Activated naive CD4-positive, alpha-beta T cell treated with anti-CD3 and anti-CD28 coated beads, Interleukin-2, amount 50 U/mL, for 72 hours (primary cell): ENCODE results near the gene FAM169A. TPM values are rescaled to one million over a fixed set of nuclear protein-coding genes. Genes with fewer than 3 reads are reported as not detected.
"Not testable (repeated sequence)": the region's sequence is repeated elsewhere in the genome, so short reads cannot be mapped to it uniquely, and the experiment has no call there.

ENCODE experiments used
- ATAC-seq, 2 donors: fragments of 150-1000 bp; cut with Tn5 transposase; 2 replicates each; pipeline ENCODE4 v1.10.0; 2021; ENCODE audit warnings: mild to moderate bottlenecking in 2 of 2, moderate library complexity in 2 of 2
- DNase-seq, 2 donors: peaks; one replicate each; pipeline ENCODE4 v3.0.0; 2021 to 2022; ENCODE audit warnings: low spot score in 2 of 2
- H3K27ac Mint-ChIP-seq, 2 donors: one replicate each; pipeline ENCODE4 v1.8.0; 2022; ENCODE audit warnings: mild to moderate bottlenecking in 2 of 2, mixed read lengths in 2 of 2
- H3K36me3 Mint-ChIP-seq, 2 donors: one replicate each; pipeline ENCODE4 v1.8.0; 2022; ENCODE audit warnings: mixed read lengths in 2 of 2
- H3K9me3 Mint-ChIP-seq, 2 donors: one replicate each; pipeline ENCODE4 v1.8.0; 2022; ENCODE audit warnings: mixed read lengths in 2 of 2
- total RNA-seq, 2 donors: library from RNA; stranded (reverse); gene quantifications; one replicate each; pipeline ENCODE4 v1.2.3, GENCODE V29; 2022

FAM169A gene
- total RNA-seq, 2 donors from 2014 or later, result 6.1 to 7.8 TPM

GRCh38 chr5:74767579-74767913, 98.6 kb downstream of the FAM169A start:
- Mint-ChIP-seq H3K27ac (peak overlapping the region; percentile 94 to 99), H3K36me3 (peaks cover 28 to 31% of the 10 kb centered on the region in 2 donors), H3K9me3 (no peaks in the 10 kb centered on the region)
- DNase-seq (peak in 1 of 2 donors; percentile 15), ATAC-seq (peak in 1 of 2 donors; percentile 7)

DNA sequence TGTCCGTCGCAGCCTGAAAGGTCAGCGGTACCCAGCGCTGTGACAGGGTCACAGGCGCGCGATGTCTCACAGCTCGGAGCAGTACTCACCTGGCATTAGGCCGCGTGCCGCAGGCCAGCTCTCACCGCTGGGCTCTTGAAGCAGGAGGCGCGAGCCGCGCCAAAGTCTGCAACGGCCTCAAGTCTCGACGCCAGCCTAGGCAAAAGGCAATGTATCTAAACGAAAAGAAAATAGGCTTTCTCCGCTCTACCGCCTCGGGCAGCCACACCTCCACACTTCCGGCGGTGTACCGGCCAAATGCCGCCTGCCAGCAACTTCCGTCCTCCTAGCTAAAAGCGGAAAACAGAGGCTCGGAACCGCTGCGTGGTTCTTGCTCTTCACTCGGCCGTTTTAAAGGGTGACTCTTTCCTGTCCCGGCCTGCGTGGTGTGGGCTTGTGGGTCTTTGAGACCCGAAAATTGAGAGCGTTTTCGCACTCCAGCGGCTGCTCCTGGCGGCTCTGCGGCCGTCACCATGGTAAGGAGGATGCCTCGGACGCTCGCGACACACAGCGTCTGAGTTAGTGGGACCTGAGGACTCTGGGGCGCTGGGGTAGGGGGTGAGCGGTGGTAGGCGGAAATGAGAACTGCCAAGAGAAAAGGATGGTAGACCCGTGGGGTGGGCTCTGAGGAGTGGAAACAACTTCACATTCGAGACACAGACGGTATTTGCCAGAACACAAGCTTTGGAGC, 99.2 kb downstream of the FAM169A start, which contains the start of the genes GFM2 and NSA2:
Gene GFM2 (minus strand): TSS at position 269 of the 730 bp plus-strand sequence. CDS start 3,375 bp downstream, outside the sequence.
Gene NSA2 (plus strand): TSS at position 401 of the 730 bp plus-strand sequence. CDS start 112 bp downstream, at position 513.
- peak within 1 kb of the TSS; percentile 94 to 99 for H3K27ac Mint-ChIP-seq
- H3K36me3 Mint-ChIP-seq, result peaks cover 28 to 31% of the 10 kb centered on the region in 2 donors
- ATAC-seq, result peak; percentile 88 to 90
- no peaks in the 10 kb centered on the region for H3K9me3 Mint-ChIP-seq
- DNase-seq, result peak; percentile 89 to 90

DNA sequence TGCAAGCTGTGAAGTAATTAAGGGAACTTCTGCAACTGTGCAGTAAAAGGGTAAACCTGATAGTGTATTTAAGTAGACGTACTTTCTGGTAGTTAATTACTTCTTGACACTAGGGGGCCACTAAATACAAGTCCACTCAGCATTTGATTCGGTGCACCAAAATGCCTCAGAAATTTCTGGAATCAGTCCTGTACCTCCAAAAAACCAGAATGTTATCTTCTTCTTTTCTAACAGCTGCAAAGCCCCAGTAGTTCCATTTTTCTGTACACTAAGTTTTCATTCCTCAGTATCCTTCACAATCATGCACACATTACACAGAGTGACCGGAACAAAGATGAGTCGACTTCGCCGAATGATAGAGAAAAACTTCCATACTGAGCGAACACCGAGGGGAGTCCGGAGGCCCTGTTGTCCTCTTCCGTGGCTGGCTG, 99.8 kb downstream of the FAM169A start:
- H3K27ac Mint-ChIP-seq, result peak overlapping the region; percentile 94 to 99
- H3K9me3 Mint-ChIP-seq, result no peaks in the 10 kb centered on the region
- DNase-seq (peak in 1 of 2 donors; percentile 8), ATAC-seq (peak; percentile 22 to 48)
- peaks cover 28 to 31% of the 10 kb centered on the region in 2 donors for H3K36me3 Mint-ChIP-seq

DNA sequence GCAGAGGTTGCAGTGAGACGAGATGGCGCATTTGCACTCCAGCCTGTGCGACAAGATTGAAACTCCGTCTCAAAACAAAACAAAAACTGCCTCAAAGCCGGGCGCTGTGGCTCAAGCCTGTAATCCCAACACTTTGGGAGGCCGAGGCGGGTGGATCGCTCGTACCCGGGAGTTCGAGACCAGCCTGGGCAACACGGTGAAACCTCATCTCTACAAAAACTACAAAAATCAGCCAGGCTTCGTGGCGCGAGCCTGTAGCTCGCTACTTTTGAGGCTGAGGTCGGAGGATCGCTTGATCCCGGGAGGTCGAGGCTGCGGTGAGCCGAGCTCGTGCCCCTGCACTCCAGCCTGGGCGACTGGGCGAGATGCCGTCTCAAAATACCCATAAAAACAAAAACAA, 100.3 kb downstream of the FAM169A start:
- no peak for DNase-seq
- Mint-ChIP-seq H3K27ac (peak overlapping the region; percentile 39 to 94), H3K9me3 (no peaks in the 10 kb centered on the region), H3K36me3 (peaks cover 28 to 31% of the 10 kb centered on the region in 2 donors)
- ATAC-seq, result no peak

DNA sequence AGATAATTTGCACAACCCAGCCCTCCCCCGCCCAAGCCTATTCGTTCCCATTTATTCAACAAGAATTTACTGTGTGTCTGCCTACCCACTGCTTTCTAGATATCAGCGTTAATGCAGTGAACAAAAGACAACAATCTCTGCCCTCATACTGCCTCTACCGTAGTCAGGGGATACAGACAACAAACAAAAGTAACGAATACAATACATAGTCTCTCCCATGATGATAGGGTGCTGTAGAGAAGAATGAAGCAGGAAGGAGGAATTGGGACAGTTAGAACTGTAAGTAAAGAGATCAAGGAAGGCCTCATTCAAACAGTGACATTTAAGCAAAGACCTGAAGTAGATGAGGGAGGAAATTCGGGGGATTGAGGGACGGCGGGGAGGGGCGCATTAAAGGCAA, 101.0 kb downstream of the FAM169A start:
- no peak for ATAC-seq
- H3K9me3 Mint-ChIP-seq, result no peaks in the 10 kb centered on the region
- peak overlapping the region; percentile 39 to 94 for H3K27ac Mint-ChIP-seq
- DNase-seq, result no peak
- H3K36me3 Mint-ChIP-seq, result peaks cover 26 to 28% of the 10 kb centered on the region in 2 donors

- H3K36me3 Mint-ChIP-seq, result peaks cover 26 to 28% of the 10 kb centered on the region in 2 donors
- DNase-seq (no peak), ATAC-seq (no peak)
- no peak overlapping the region for H3K27ac Mint-ChIP-seq
- H3K9me3 Mint-ChIP-seq, result no peaks in the 10 kb centered on the region
These were observed 102.7 kb downstream of the FAM169A start for GRCh38 chr5:74763504-74763903.

DNA sequence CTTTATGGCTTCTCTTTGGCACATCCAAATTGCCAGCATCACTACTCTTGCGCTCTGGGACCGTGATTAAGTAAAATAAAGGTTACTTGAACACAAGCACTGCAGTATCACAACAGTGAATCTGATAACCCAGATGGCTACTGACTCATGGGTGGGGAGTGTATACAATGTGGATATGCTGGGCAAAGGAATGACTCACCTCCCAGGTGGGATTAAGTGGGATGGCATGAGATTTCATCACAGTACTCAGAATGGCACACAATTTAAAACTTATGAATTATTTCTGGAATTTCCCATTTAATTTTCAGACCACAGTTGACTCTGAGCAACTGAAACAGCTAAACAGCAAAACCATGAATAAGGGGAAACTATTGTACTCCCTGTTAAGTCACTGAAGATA, 103.6 kb downstream of the FAM169A start:
- peak in 1 of 2 donors; percentile 61 for ATAC-seq
- peak overlapping the region; percentile 26 to 75 for H3K27ac Mint-ChIP-seq
- no peaks in the 10 kb centered on the region for H3K9me3 Mint-ChIP-seq
- DNase-seq, result no peak
- peaks cover 20 to 22% of the 10 kb centered on the region in 2 donors for H3K36me3 Mint-ChIP-seq

- Mint-ChIP-seq H3K27ac (no peak overlapping the region), H3K9me3 (peaks cover 0 to 5% of the 10 kb centered on the region in 2 donors), H3K36me3 (peaks cover 13 to 14% of the 10 kb centered on the region in 2 donors)
- no peak for DNase-seq
- ATAC-seq, result peak in 1 of 2 donors; percentile 50
These were observed 104.9 kb downstream of the FAM169A start for GRCh38 chr5:74761241-74761640.

GRCh38 chr5:74748742-74749141, 117.4 kb downstream of the FAM169A start:
- peaks cover 13 to 21% of the 10 kb centered on the region in 2 donors for H3K36me3 Mint-ChIP-seq
- DNase-seq, H3K27ac Mint-ChIP-seq, ATAC-seq, H3K9me3 Mint-ChIP-seq: not testable (repeated sequence)

- DNase-seq, result no peak
- Mint-ChIP-seq H3K27ac (no peak overlapping the region), H3K36me3 (peaks cover 0 to 10% of the 10 kb centered on the region in 2 donors), H3K9me3 (no peaks in the 10 kb centered on the region)
- ATAC-seq, result no peak
These were observed 127.8 kb downstream of the FAM169A start for GRCh38 chr5:74738406-74738805.

DNA sequence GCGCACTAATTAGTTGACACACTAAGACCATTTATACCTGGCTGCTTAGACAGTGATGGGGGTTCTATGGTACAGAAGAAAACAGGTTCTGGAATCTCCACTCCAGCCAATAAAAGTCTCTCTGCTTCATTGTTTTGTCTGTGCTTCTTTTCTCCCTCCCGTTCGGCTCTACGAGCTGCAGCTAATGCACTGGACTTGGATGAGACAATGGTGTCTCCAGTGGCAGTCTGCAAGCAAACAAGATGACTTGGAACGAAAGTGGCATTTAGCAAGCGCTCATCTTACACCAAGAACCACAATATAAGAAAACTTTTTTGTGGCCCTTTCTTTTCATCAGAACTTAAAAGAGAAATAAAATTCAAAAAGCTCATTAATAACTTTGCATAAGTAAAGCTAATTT, 129.4 kb downstream of the FAM169A start:
- Mint-ChIP-seq H3K27ac (no peak overlapping the region), H3K36me3 (peaks cover 0 to 10% of the 10 kb centered on the region in 2 donors), H3K9me3 (no peaks in the 10 kb centered on the region)
- DNase-seq (no peak), ATAC-seq (no peak)

Other genes starting within 250 kb of the FAM169A start
- under 1 TPM; 0.75 to 0.99 TPM for gene ENC1, start 225.7 kb downstream of the FAM169A start, total RNA-seq
- 10 to 100 TPM; 47.1 to 71.3 TPM for gene HEXB, start 181.2 kb downstream of the FAM169A start, total RNA-seq
- gene GFM2, start 99.3 kb downstream of the FAM169A start, total RNA-seq, result 10 to 100 TPM; 31.4 to 46.7 TPM
- gene NSA2, start 99.1 kb downstream of the FAM169A start, total RNA-seq, result 10 to 100 TPM; 80.7 to 82.7 TPM
- 1 to 10 TPM; 2.8 to 3.3 TPM for gene GCNT4, start 186.2 kb upstream of the FAM169A start, total RNA-seq